Type B pancreatic cell (in vitro differentiated cells): ENCODE results near the gene LRRC4. TPM values are rescaled to one million over a fixed set of nuclear protein-coding genes. Genes with fewer than 3 reads are reported as not detected.
A peak's percentile ranks its signal among the peaks of the same experiment; 100 is the strongest.

Source experiments
- DNase-seq: peaks from one replicate; pipeline ENCODE4 v3.0.0; 2021; ENCODE audit warnings: mixed read lengths; ENCODE audit not compliant: unreplicated experiment; ENCODE audit errors: extremely low spot score
- H3K27ac Mint-ChIP-seq: 2 replicates; pipeline ENCODE4 v1.8.0; 2021; ENCODE audit warnings: mild to moderate bottlenecking, mixed read lengths
- H3K27me3 Mint-ChIP-seq: 2 replicates; pipeline ENCODE4 v1.8.0; 2021; ENCODE audit warnings: mixed read lengths
- H3K36me3 Mint-ChIP-seq: 2 replicates; pipeline ENCODE4 v1.8.0; 2021; ENCODE audit warnings: mixed read lengths
- H3K4me1 Mint-ChIP-seq: one replicate; pipeline ENCODE4 v1.8.0; 2021; ENCODE audit warnings: mixed read lengths; ENCODE audit not compliant: unreplicated experiment
- H3K4me3 Mint-ChIP-seq: 2 replicates; pipeline ENCODE4 v1.8.0; 2021; ENCODE audit warnings: mild to moderate bottlenecking, mixed read lengths
- H3K9me3 Mint-ChIP-seq: 2 replicates; pipeline ENCODE4 v1.8.0; 2021; ENCODE audit warnings: mixed read lengths
- CTCF ChIP-seq: fragments of 200-600 bp; sonication (generic); conservative IDR thresholded peaks from 2 replicates; pipeline ENCODE4 v1.5.0; 2021; ENCODE audit warnings: antibody characterized with exemption, mild to moderate bottlenecking
- total RNA-seq: library from RNA; stranded (reverse); gene quantifications from 2 replicates; pipeline ENCODE4 v1.2.1, GENCODE V29; 2021; ENCODE audit warnings: low replicate concordance

Gene LRRC4
- total RNA-seq, 1 donor from 2014 or later: 37.7 TPM

GRCh38 chr7:127995156-127995880 is 35.9 kb downstream of the LRRC4 start:
- TF ChIP-seq CTCF: no peak
- H3K27ac Mint-ChIP-seq: no peak overlapping the region
- H3K9me3 Mint-ChIP-seq: no peaks in the 10 kb centered on the region
- H3K27me3 Mint-ChIP-seq: no peaks in the 10 kb centered on the region
- DNase-seq: no peak
- H3K4me3 Mint-ChIP-seq: peak overlapping the region; percentile 30
- peaks cover 39% of the 10 kb centered on the region for H3K4me1 Mint-ChIP-seq
- peaks cover 23% of the 10 kb centered on the region for H3K36me3 Mint-ChIP-seq

DNA sequence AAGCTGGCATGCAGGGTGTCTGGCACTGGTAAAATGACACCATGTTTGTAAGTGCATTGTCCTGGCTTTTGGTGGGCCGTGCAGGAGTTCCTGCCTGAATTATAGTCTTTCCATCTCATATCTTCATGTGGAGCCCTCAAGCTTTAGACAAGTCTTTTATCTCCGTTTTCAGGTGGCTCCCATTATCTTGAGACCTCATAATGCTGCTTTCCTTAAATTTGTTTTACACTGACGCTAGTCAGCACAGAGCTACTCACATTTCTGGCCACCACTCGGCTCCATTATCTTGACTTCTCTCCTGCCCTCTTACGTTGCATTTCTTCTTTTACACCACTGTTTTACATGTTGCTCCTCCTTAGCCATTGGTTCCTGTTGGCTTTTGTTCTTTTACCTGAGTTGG is 37.2 kb downstream of the LRRC4 start:
- Mint-ChIP-seq H3K27me3 (no peaks in the 10 kb centered on the region), H3K9me3 (no peaks in the 10 kb centered on the region), H3K4me1 (peaks cover 33% of the 10 kb centered on the region), H3K4me3 (no peak overlapping the region), H3K36me3 (peaks cover 19% of the 10 kb centered on the region), H3K27ac (no peak overlapping the region)
- TF ChIP-seq CTCF: no peak
- DNase-seq: no peak

GRCh38 chr7:127993317-127993716 is 37.9 kb downstream of the LRRC4 start:
- no peak for TF ChIP-seq CTCF
- Mint-ChIP-seq H3K4me1 (peaks cover 31% of the 10 kb centered on the region), H3K9me3 (no peaks in the 10 kb centered on the region), H3K27me3 (no peaks in the 10 kb centered on the region), H3K4me3 (no peak overlapping the region), H3K27ac (no peak overlapping the region), H3K36me3 (peaks cover 18% of the 10 kb centered on the region)
- no peak for DNase-seq

- Mint-ChIP-seq H3K27me3 (no peaks in the 10 kb centered on the region), H3K4me3 (no peak overlapping the region), H3K27ac (no peak overlapping the region), H3K4me1 (peaks cover 14% of the 10 kb centered on the region), H3K36me3 (peaks cover 13% of the 10 kb centered on the region), H3K9me3 (no peaks in the 10 kb centered on the region)
- no peak for TF ChIP-seq CTCF
- no peak for DNase-seq
Observed at GRCh38 chr7:127988751-127989150, 42.5 kb downstream of the LRRC4 start.

GRCh38 chr7:127986581-127987521 is 44.4 kb downstream of the LRRC4 start:
- DNase-seq: no peak
- no peak for TF ChIP-seq CTCF
- Mint-ChIP-seq H3K27ac (no peak overlapping the region), H3K4me1 (peaks cover 25% of the 10 kb centered on the region), H3K4me3 (no peak overlapping the region), H3K27me3 (no peaks in the 10 kb centered on the region), H3K36me3 (peaks cover 4% of the 10 kb centered on the region), H3K9me3 (no peaks in the 10 kb centered on the region)
